NB4 (cell line): Measurements from ENCODE around the gene PLCB3.

Source experiments
- DNase-seq: peaks from one replicate; pipeline ENCODE4 v3.0.0; 2010; ENCODE audit warnings: low read depth
- H3K4me3 ChIP-seq: one replicate; pipeline ENCODE4 v1.5.1; 2011; ENCODE audit warnings: mild to moderate bottlenecking, low read depth, low read length, moderate library complexity
- CTCF ChIP-seq: IDR thresholded peaks from one replicate; pipeline ENCODE4 v1.5.1; 2012; ENCODE audit warnings: low read depth, low read length
- MAX ChIP-seq: IDR thresholded peaks from 2 replicates; pipeline ENCODE4 v1.6.1; 2011; ENCODE audit warnings: low read depth, low read length
- MYC ChIP-seq: IDR thresholded peaks from 2 replicates; pipeline ENCODE4 v1.6.1; 2011; ENCODE audit warnings: low read depth, low read length
- POLR2A ChIP-seq: IDR thresholded peaks from 2 replicates; pipeline ENCODE4 v1.6.1; 2011; ENCODE audit warnings: mild to moderate bottlenecking; ENCODE audit not compliant: insufficient read length; ENCODE audit errors: extremely low read depth

Gene PLCB3

GRCh38 chr11:64224151-64224890 is 27.0 kb upstream of the PLCB3 start:
- TF ChIP-seq MAX (no peak), CTCF (no peak), POLR2A (no peak), MYC (no peak)
- H3K4me3 ChIP-seq, result no peak overlapping the region
- DNase-seq, result no peak

- DNase-seq, result peak; percentile 49
- TF ChIP-seq CTCF (no peak), POLR2A (no peak), MYC (no peak), MAX (no peak)
- H3K4me3 ChIP-seq, result peak overlapping the region; percentile 83
Observed at GRCh38 chr11:64224891-64225607, 26.3 kb upstream of the PLCB3 start.

GRCh38 chr11:64225608-64226506 is 25.5 kb upstream of the PLCB3 start, which contains the start of the genes NUDT22 and TRPT1:
Gene NUDT22, plus strand, starts transcription at chr11:64226274. Its CDS starts 379 bp downstream, at chr11:64226653.
Gene TRPT1, minus strand, starts transcription at chr11:64226186. Its CDS starts 326 bp downstream, at chr11:64225860.
- DNase-seq, result peak; percentile 94
- TF ChIP-seq MAX (peak; percentile 78), CTCF (peak; percentile 25), MYC (peak; percentile 61; the same call in 1 of the 2 replicates), POLR2A (peak; percentile 77)
- peak within 1 kb of the TSS; percentile 83 for H3K4me3 ChIP-seq

GRCh38 chr11:64226507-64227051 is 24.8 kb upstream of the PLCB3 start:
- peak overlapping the region; percentile 83 for H3K4me3 ChIP-seq
- DNase-seq, result peak; percentile 55
- TF ChIP-seq CTCF (no peak), MAX (no peak), POLR2A (no peak), MYC (no peak; the same call in 1 of the 2 replicates)

GRCh38 chr11:64227405-64227956 is 23.8 kb upstream of the PLCB3 start:
- peak overlapping the region; percentile 83 for H3K4me3 ChIP-seq
- DNase-seq, result no peak
- TF ChIP-seq MYC (no peak), CTCF (no peak), MAX (no peak), POLR2A (no peak)
